Liver (tissue), 9 donors: ENCODE results near the gene KAT6B. TPM values are rescaled to one million over a fixed set of nuclear protein-coding genes. Genes with fewer than 3 reads are reported as not detected.

ENCODE experiments used
- DNase-seq: peaks from one replicate; pipeline ENCODE4 v3.0.0-alpha.2; 2017; ENCODE audit warnings: low spot score
- H3K27ac ChIP-seq, 2 donors: one replicate each; pipeline ENCODE4 v1.7.0; 2013; ENCODE audit warnings: inconsistent platforms in 2 of 2, low read length in 2 of 2, control low read depth in 1 of 2, low read depth in 1 of 2, mild to moderate bottlenecking in 1 of 2
- H3K27me3 ChIP-seq, 4 donors: one replicate each; pipeline versions ENCODE4 v1.6.1 to v1.7.0; 2013; ENCODE audit warnings: low read length in 3 of 4, inconsistent platforms in 1 of 4, mild to moderate bottlenecking in 1 of 4, moderate library complexity in 1 of 4; ENCODE audit not compliant: control insufficient read depth in 4 of 4, insufficient read depth in 4 of 4
- H3K36me3 ChIP-seq, 4 donors: one replicate each; pipeline versions ENCODE4 v1.6.1 to v1.7.0; 2013; ENCODE audit warnings: low read length in 3 of 4, mild to moderate bottlenecking in 3 of 4, low read depth in 1 of 4, moderate library complexity in 1 of 4; ENCODE audit not compliant: control insufficient read depth in 4 of 4, insufficient read depth in 3 of 4
- H3K4me1 ChIP-seq, 4 donors: one replicate each; pipeline versions ENCODE4 v1.6.1 to v1.7.0; 2013; ENCODE audit warnings: low read length in 3 of 4, mild to moderate bottlenecking in 3 of 4, moderate library complexity in 1 of 4; ENCODE audit not compliant: control insufficient read depth in 4 of 4, insufficient read depth in 4 of 4
- H3K4me3 ChIP-seq, 3 donors: one replicate each; pipeline versions ENCODE4 v1.6.1 to v1.7.0; 2013; ENCODE audit warnings: low read length in 3 of 3, control low read depth in 1 of 3, low read depth in 1 of 3, mild to moderate bottlenecking in 1 of 3
- H3K9ac ChIP-seq, 2 donors: one replicate each; pipeline ENCODE4 v1.7.0; 2013; ENCODE audit warnings: low read length in 2 of 2, mild to moderate bottlenecking in 2 of 2, moderate library complexity in 2 of 2, control low read depth in 1 of 2, low read depth in 1 of 2
- H3K9me3 ChIP-seq, 4 donors: one replicate each; pipeline versions ENCODE4 v1.6.1 to v1.7.0; 2013; ENCODE audit warnings: low read length in 3 of 4; ENCODE audit not compliant: control insufficient read depth in 4 of 4
- ATF3 ChIP-seq: IDR thresholded peaks from 2 replicates; pipeline ENCODE4 v1.6.1; 2016; ENCODE audit warnings: antibody characterized with exemption
- CTCF ChIP-seq: fragments of 150-350 bp; IDR thresholded peaks from 2 replicates; pipeline ENCODE4 v1.5.1; 2017; ENCODE audit warnings: improper control_type of control experiment, low read depth, low read length; ENCODE audit not compliant: missing input control
- EGR1 ChIP-seq, 2 donors: IDR thresholded peaks; 2 replicates each; pipeline ENCODE4 v1.6.1; 2016 to 2018; ENCODE audit warnings: antibody characterized with exemption in 2 of 2, low read depth in 2 of 2
- FOXA1 ChIP-seq: IDR thresholded peaks from 2 replicates; pipeline ENCODE4 v1.6.1; 2016; ENCODE audit warnings: antibody characterized with exemption
- FOXA2 ChIP-seq: IDR thresholded peaks from 2 replicates; pipeline ENCODE4 v1.6.1; 2016; ENCODE audit warnings: antibody characterized with exemption
- GABPA ChIP-seq, 2 donors: IDR thresholded peaks in 1 of 2; conservative IDR thresholded peaks in 1 of 2; 2 replicates each; pipeline ENCODE4 v1.6.1; 2016; ENCODE audit warnings: antibody characterized with exemption in 2 of 2, mild to moderate bottlenecking in 1 of 2, moderate library complexity in 1 of 2
- HNF4A ChIP-seq, 2 donors: conservative IDR thresholded peaks; 2 replicates each; pipeline ENCODE4 v1.6.1; 2016; ENCODE audit warnings: antibody characterized with exemption in 2 of 2, mild to moderate bottlenecking in 2 of 2
- HNF4G ChIP-seq: IDR thresholded peaks from 2 replicates; pipeline ENCODE4 v1.6.1; 2016; ENCODE audit warnings: antibody characterized with exemption
- JUND ChIP-seq, 2 donors: IDR thresholded peaks; 2 replicates each; pipeline ENCODE4 v1.6.1; 2016; ENCODE audit warnings: antibody characterized with exemption in 2 of 2
- MAX ChIP-seq: IDR thresholded peaks from 2 replicates; pipeline ENCODE4 v1.6.1; 2016; ENCODE audit warnings: antibody characterized with exemption
- NR2F2 ChIP-seq: IDR thresholded peaks from 2 replicates; pipeline ENCODE4 v1.6.1; 2016; ENCODE audit warnings: antibody characterized with exemption
- RAD21 ChIP-seq, 2 donors: IDR thresholded peaks; 2 replicates each; pipeline ENCODE4 v1.6.1; 2016; ENCODE audit warnings: antibody characterized with exemption in 2 of 2, mild to moderate bottlenecking in 2 of 2
- REST ChIP-seq: IDR thresholded peaks from 2 replicates; pipeline ENCODE4 v1.6.1; 2016; ENCODE audit warnings: antibody characterized with exemption, mild to moderate bottlenecking
- RXRA ChIP-seq, 2 donors: IDR thresholded peaks; 2 replicates each; pipeline ENCODE4 v1.6.1; 2017 to 2018; ENCODE audit warnings: antibody characterized with exemption in 2 of 2, mild to moderate bottlenecking in 1 of 2
- SP1 ChIP-seq: IDR thresholded peaks from 2 replicates; pipeline ENCODE4 v1.6.1; 2018; ENCODE audit warnings: antibody characterized with exemption, mild to moderate bottlenecking
- TAF1 ChIP-seq: conservative IDR thresholded peaks from 2 replicates; pipeline ENCODE4 v1.6.1; 2016; ENCODE audit warnings: antibody characterized with exemption, mild to moderate bottlenecking
- YY1 ChIP-seq: IDR thresholded peaks from 2 replicates; pipeline ENCODE4 v1.6.1; 2016; ENCODE audit warnings: antibody characterized with exemption, mild to moderate bottlenecking
- ZBTB33 ChIP-seq: IDR thresholded peaks from 2 replicates; pipeline ENCODE4 v1.6.1; 2016; ENCODE audit warnings: antibody characterized with exemption
- WGBS: extraction: QIAGEN DNeasy Blood & Tissue Kit; methylation state at CpG from one replicate; pipeline ENCODE4 v1.1.7; 2013; 5-methylcytosine and 5-hydroxymethylcytosine counted together
- polyA plus RNA-seq, 2 donors: library from polyadenylated mRNA; stranded (reverse) in 1 of 2; unstranded in 1 of 2; fragments of 200-250 nt in 1 of 2; fragments of >200 nt in 1 of 2; fragmentation: Nextera tagmentation in 1 of 2; extraction: Ambion mirVana in 1 of 2; gene quantifications; one replicate each; pipeline versions ENCODE4 v1.2.1 to v1.2.3, GENCODE V29; 2013 to 2015
- total RNA-seq, 2 donors: library from RNA; depleted of rRNA; stranded (reverse); fragments of >200 nt; gene quantifications; one replicate each; pipeline ENCODE4 v1.2.3, GENCODE V29; 2014
- donor health status: healthy.
- donor health status: healthy.
- donor health status: healthy.
- donor health status: healthy.
- donor health status: healthy.

The KAT6B gene
- total and polyA plus RNA-seq, 4 donors = 2.0 to 21.2 (median 8.8) TPM

- H3K4me1 ChIP-seq = peaks cover 12 to 46% (median 18%) of the 10 kb centered on the region in 4 donors
- 35% methylated on average over 6 of the region's 6 CpGs for WGBS
- H3K27ac ChIP-seq = peak overlapping the region; percentile 52 to 57
- TF ChIP-seq HNF4A (conservative IDR thresholded peaks at IDR 0.05) (peak; percentile 91 to 92), RAD21 (IDR thresholded peaks at IDR 0.05) (peak; percentile 83 to 84), REST (peak; percentile 59), RXRA (IDR thresholded peaks at IDR 0.05) (peak; percentile 87 to 90), HNF4G (peak; percentile 83), EGR1 (IDR thresholded peaks at IDR 0.05; ENCODE audit: low read depth in 2 of 2) (peak in 1 of 2 donors; percentile 15), MAX (peak; percentile 65), ZBTB33 (peak; percentile 78), FOXA1 (peak; percentile 86), ATF3 (no peak), NR2F2 (no peak), JUND (IDR thresholded peaks at IDR 0.05) (peak; percentile 59 to 64), YY1 (peak; percentile 91), TAF1 (no peak), SP1 (peak; percentile 83), CTCF (peak; percentile 44), GABPA (IDR thresholded peaks at IDR 0.05 in 1 of 2, conservative IDR thresholded peaks at IDR 0.05 in 1 of 2) (peak in 1 of 2 donors; percentile 53), FOXA2 (peak; percentile 69)
- H3K9ac ChIP-seq = peak overlapping the region in 1 of 2 donors; percentile 16
- no peak overlapping the region for H3K4me3 ChIP-seq
- no peaks in the 10 kb centered on the region for H3K9me3 ChIP-seq
- H3K36me3 ChIP-seq = peaks cover 0 to 3% (median 1%) of the 10 kb centered on the region in 4 donors
- DNase-seq = no peak
- no peaks in the 10 kb centered on the region for H3K27me3 ChIP-seq
Measured at GRCh38 chr10:74976565-74976964, 150.2 kb downstream of the KAT6B start.
